GM19099 (cell line): ENCODE data around the gene PRKCZ.

Experiments
- POLR2A ChIP-seq: IDR thresholded peaks from 3 replicates; pipeline ENCODE4 v1.6.1; 2011; ENCODE audit warnings: low read depth; ENCODE audit not compliant: insufficient read length; ENCODE audit errors: extremely low read depth

PRKCZ gene

DNA sequence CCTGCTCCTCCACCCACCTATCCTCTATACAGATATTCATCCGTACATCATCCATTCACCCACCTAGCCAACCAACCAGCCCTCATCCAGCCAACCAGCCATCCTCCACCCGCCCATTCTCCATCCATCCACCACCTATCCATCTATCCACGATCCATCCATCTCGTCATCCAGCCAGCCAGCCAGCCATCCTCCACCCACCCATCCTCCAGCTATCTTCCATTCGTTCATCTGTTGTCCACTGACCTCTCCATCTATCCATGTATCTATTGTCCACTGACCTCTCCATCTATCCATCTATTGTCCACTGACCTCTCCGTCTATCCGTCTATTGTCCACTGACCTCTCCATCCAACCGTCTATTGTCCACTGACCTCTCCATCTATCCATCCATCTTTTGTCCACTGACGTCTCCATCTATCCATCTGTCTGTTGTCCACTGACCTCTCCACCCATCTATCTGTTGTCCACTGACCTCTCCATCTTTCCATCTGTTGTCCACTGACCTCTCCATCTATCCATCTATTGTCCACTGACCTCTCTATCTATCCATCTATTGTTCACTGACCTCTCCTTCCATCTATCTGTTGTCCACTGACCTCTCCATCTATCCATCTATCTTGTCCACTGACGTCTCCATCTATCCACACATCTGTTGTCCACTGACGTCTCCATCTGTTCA, 96.8 kb downstream of the PRKCZ start:
- TF ChIP-seq POLR2A, result no peak

DNA sequence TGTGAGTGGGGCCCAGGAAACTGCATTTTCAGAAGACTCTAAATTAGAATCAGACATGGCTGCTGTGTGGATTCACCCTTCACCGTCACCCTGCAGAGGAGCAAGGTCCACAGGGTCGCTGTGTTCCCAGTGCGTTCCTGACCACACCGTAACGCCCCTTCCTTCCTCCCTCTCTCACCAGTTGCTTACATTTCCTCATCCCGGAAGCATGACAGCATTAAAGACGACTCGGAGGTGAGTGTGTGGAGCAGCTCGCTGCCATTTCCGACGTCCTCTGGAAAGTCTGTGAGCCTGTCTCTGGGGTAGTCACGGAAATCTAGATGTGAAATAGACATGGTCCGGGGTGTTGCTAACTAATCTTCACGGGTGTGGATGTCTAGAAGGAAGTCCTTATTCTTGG, 98.5 kb downstream of the PRKCZ start:
- no peak for TF ChIP-seq POLR2A

DNA sequence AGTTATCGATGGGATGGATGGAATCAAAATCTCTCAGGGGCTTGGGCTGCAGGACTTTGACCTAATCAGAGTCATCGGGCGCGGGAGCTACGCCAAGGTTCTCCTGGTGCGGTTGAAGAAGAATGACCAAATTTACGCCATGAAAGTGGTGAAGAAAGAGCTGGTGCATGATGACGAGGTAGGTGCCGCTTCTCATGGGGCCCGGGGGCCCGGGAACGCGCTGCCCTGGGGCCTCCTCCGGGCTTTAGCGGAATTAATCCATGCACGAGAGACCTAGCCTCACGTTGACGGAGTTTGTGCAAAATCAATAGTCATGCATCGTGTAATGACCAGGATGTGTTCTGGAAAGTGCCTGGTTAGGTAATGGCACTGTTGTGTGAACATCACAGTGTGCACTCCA, 100.6 kb downstream of the PRKCZ start:
- no peak for TF ChIP-seq POLR2A

DNA sequence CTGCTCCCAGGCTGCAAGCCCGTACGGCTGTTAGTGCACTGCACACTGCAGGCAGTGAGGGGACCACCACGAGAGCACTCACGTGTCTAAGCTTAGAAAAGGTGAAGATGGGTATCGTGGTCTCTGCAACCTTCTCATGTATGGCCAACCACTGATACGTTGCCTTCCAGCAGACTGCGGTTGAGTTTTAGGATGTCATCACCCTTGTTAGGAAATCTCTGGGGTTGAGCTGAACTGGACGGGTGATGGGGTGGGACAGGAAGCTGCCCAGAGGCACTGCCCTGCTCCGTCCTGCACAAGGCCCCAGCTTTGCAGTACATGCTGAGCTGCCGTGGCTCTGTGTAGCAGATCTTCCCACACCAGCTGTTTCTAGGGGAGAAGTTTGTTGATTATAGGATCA, 101.0 kb downstream of the PRKCZ start:
- no peak for TF ChIP-seq POLR2A

GRCh38 chr1:2151911-2152310, 101.7 kb downstream of the PRKCZ start:
- no peak for TF ChIP-seq POLR2A

GRCh38 chr1:2152954-2153353, 102.7 kb downstream of the PRKCZ start:
- TF ChIP-seq POLR2A, result no peak

- TF ChIP-seq POLR2A, result no peak
Measured at GRCh38 chr1:2154022-2154421, 103.8 kb downstream of the PRKCZ start.

DNA sequence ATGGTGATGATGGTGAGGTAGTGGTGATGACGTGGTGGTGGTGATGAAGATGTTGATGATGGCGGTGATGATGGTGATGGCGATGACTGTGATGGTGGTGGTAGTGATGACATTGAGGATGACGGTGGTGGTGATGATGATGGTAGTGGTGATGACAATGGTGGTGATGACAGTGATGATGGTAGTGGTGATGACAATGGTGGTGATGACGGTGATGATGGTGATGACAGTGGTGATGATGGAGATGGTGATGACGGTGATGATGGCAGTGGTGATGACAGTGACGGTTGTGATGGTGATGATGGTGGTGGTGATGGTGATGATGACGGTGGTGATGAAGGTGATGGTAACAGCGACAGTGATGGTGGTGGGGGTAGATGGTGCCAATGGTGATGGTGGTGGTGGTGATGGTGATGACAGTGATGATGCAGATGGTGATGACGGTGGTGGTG, 105.0 kb downstream of the PRKCZ start:
- TF ChIP-seq POLR2A, result no peak

- TF ChIP-seq POLR2A, result no peak
Measured at GRCh38 chr1:2155788-2156187, 105.6 kb downstream of the PRKCZ start.

DNA sequence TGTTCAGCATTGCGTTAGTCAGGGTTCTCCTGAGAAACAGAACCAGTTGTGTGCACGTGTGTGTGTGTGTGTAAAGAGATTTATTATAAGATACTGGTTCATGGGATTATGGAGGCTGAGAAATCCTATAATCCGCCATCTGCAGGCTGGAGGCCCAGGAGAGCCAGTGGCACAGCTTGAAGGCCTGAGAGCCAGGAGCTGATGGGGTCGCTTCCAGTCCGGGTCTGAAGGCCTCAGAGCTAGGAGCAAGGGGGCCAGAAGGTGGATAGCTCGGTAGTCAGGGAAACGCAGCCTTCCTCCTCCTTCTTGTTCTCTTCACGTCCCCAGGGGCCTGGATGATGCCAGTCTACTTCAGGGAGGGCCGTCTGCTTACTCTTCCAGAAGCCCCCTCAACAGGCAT, 106.7 kb downstream of the PRKCZ start:
- TF ChIP-seq POLR2A, result no peak

DNA sequence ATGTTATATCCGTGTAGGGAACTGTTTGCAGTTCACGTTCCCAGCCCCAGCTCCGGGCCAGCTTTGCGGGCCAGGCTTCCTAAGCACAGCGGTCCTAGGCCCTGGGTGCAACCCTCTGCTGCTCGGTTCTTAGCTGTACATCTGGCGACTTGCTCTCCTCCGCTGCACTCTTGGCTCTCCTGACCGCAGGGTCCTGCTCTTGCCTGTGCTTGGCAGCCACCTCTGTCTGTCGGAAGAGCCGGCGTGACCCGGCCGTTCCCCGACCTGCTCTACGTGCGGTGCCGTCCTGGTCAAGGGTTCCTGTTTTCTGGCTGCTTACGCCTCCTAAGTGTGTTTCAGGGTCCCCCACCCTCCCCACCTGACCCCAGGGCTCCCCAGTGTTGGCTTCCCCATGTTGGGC, 107.6 kb downstream of the PRKCZ start:
- TF ChIP-seq POLR2A, result no peak

- no peak for TF ChIP-seq POLR2A
Measured at GRCh38 chr1:2158272-2158671, 108.1 kb downstream of the PRKCZ start.

DNA sequence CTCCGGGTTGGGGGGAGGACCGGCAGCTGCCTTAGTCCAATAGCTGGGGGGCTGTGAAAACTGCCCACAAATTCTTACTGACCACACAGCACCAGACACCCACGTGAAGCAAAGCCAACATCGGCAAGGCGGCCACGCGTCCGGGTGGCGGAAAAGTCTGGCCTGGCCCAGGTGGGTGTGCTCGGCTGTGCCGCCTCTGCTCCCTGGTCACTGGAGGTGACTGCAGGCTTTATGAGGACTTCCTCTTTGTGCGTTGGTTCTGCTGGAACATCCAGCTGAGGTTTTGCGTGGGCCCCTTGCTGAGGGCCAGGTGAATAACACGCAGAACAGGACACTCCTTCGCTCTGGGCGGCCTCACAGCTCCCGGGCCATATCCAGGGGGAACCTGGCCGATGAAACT, 108.9 kb downstream of the PRKCZ start:
- no peak for TF ChIP-seq POLR2A

DNA sequence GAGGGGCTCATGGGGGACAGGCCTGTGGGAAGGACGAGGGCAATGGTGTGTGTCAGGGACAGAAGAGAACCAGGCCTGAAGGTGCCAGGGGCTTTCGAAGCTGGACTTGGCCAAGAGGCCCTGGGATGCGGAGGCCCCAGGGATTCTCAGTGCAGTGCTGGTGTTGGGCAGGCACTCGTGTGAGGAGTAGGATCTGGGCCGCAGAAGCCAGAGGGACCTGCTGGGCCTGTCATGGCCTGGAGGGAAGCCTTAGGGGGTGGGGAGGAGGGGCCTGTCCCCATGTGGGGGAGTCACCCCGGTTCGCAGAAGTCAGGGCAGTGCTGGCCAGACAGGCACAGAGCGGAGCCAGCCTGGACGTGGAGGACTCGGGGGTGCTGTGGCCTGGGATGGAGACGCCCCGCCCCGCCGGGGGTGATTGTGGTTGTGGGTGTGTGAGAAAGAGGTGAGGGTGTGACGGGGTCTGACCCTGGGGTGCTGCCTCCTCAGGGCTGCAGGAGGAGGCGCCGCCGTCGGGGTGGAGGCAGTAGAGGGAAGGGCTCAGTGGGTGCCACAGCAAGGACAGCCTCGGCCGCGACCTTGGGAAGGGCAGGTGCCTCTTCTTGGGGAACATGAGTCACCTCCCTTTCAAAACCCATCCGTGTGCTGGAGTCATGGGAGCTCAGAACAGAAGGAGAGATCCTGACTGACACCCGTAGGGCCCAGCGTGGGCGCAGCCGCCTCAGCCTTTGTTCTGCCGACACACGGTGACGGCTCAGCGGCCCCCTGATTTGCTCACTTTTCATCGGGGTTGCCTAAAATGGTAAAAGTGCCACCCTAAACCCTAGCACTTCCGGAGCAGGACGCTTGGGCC, 110.5 kb downstream of the PRKCZ start:
- no peak for TF ChIP-seq POLR2A

GRCh38 chr1:2163205-2163604, 113.0 kb downstream of the PRKCZ start:
- no peak for TF ChIP-seq POLR2A

DNA sequence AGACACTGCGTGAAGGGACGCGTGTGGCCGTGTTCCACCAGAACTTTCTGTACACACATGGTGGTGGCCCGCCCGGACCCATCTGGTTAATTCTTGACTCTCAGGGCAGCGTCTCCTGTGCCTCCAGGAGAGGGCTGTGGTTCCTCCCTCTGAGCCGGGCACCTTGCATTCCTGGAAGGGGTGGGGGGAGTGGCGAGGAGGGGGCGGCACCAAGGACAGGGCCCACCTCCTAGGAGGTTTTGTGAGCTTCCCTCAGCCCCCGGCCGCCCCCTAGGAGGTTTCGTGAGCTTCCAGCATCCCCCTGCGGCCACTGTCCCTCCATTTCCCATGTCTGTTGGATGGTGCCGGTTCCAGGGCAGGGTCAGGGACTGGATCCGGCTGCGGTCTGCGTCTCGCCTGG, 115.4 kb downstream of the PRKCZ start:
- TF ChIP-seq POLR2A, result no peak
